ENCODE results near the gene RIN3.

DNA sequence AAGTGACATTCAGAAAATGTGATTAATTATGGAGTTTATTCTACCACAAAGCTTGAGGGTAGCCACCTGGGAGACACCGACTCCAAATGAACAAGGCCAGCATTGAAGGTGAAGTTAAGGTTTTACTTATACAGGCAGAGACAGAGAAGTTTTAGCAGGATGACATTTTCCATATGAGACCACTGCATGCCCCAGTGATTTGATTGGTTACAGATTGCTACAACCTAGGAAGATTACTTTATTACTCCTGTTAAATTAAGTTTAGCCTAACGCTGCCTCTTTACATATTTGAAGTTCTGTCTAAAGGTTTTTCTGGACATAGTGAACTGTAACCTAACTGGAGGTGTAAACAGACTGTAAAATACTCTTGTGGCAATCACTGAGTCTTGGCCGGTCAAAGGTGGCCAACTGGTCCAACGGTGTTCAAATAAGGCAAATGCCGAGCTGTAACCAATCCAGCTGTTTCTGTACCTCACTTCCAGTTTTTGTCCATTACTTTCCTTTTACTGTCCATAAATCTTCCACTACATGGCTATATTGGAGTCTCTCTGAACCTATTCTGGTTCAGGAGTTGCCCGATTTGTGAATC is 57.2 kb downstream of the RIN3 start:
- no peak for TF ChIP-seq EZH2 (IDR thresholded peaks at IDR 0.05; ENCODE audit: insufficient read depth, poor library complexity, severe bottlenecking)
- TF ChIP-seq EZH2phosphoT487 (IDR thresholded peaks at IDR 0.05; ENCODE audit: insufficient read depth, low read depth): no peak
